ENCODE measurements around the gene EGR1.
"Not testable (repeated sequence)": the region's sequence is repeated elsewhere in the genome, so short reads cannot be mapped to it uniquely, and the experiment has no call there.

Gene EGR1

GRCh38 chr5:138471052-138471361 lies 5.7 kb downstream of the EGR1 start:
- TF ChIP-seq, protein P1, sequence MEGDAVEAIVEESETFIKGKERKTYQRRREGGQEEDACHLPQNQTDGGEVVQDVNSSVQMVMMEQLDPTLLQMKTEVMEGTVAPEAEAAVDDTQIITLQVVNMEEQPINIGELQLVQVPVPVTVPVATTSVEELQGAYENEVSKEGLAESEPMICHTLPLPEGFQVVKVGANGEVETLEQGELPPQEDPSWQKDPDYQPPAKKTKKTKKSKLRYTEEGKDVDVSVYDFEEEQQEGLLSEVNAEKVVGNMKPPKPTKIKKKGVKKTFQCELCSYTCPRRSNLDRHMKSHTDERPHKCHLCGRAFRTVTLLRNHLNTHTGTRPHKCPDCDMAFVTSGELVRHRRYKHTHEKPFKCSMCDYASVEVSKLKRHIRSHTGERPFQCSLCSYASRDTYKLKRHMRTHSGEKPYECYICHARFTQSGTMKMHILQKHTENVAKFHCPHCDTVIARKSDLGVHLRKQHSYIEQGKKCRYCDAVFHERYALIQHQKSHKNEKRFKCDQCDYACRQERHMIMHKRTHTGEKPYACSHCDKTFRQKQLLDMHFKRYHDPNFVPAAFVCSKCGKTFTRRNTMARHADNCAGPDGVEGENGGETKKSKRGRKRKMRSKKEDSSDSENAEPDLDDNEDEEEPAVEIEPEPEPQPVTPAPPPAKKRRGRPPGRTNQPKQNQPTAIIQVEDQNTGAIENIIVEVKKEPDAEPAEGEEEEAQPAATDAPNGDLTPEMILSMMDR (IDR thresholded peaks at IDR 0.05; ENCODE audit: insufficient read depth, missing control alignments): no peak
- FAIRE-seq: no peak
- no peak for DNase-seq (ENCODE audit: insufficient read length, low spot score)

DNA sequence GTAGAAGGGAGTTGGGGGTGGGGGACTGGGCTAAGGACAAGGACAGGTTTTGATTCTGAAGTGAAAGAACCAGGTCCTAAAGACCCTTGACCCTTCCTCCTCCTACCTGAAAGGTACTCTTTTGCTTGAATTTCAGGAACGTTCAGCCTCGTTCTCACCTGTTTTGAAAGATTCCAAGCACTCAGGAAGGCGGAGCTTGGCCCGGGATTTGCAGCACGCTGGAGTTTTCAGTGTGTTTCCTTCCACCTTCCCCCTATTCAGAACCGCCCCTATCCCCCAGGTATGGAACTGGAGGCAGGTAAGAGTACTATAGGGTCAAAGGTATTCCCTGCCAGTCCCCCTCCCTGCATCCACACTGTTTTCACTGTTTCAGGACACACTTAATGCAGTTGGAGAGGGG lies 7.1 kb downstream of the EGR1 start:
- FAIRE-seq (no peak), DNase-seq (ENCODE audit: insufficient read length, low spot score) (no peak)
- TF ChIP-seq, protein P1 (IDR thresholded peaks at IDR 0.05; ENCODE audit: insufficient read depth, missing control alignments): no peak

DNA sequence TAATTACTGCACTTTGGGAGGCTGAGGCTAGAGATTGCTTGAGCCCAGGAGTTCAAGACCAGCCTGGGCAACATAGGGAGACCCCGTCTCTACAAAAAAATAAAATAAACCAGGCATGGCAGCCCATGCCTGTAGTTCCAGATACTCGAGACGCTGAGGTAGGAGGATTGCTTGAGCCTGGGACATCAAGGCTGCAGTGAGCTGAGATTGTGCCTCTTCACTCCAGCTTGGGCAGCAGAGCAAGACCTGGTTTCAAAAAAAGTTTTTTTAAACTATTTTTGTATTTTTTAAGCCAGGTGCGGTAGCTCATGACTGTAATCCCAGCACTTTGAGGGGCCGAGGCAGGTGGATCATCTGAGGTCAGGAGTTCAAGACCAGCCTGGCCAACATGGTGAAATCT lies 7.9 kb downstream of the EGR1 start:
- not testable (repeated sequence) for DNase-seq (ENCODE audit: insufficient read length, low spot score); FAIRE-seq

GRCh38 chr5:138476918-138477317 lies 11.6 kb downstream of the EGR1 start:
- FAIRE-seq (no peak), DNase-seq (ENCODE audit: insufficient read length, low spot score) (no peak)
- TF ChIP-seq, protein P1 (IDR thresholded peaks at IDR 0.05; ENCODE audit: insufficient read depth, missing control alignments): no peak

- DNase-seq (ENCODE audit: insufficient read length, low spot score) (no peak), FAIRE-seq (no peak)
- TF ChIP-seq, protein P1 (IDR thresholded peaks at IDR 0.05; ENCODE audit: insufficient read depth, missing control alignments): no peak
Observed at GRCh38 chr5:138482638-138483037, 17.4 kb downstream of the EGR1 start.

DNA sequence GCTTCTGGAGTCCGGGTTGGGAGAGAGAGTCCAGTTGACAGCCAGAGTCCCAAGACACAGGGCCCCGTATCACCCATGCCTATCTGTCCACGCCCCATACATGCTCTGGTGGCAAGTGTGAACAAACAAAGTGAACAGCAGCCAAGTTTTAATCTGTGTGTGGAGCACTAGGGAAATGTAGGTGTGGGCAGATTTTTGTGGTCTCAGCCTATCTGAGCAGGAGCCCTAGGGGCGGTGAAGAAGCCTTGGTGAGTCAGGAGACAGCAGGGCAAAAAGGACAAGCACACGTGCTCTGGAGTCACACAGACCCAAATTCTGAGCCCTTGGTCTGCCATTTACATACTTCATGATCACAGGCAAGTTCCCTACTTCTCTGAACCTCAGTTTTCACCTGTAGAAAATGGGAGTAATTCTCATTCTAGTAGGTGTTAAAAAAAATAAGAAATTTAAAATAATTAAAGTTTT lies 23.2 kb downstream of the EGR1 start:
- TF ChIP-seq, protein P1 (IDR thresholded peaks at IDR 0.05; ENCODE audit: insufficient read depth, missing control alignments): no peak
- DNase-seq (ENCODE audit: insufficient read length, low spot score): no peak

GRCh38 chr5:138489683-138490061 lies 24.4 kb downstream of the EGR1 start:
- no peak for FAIRE-seq
- no peak for DNase-seq (ENCODE audit: insufficient read length, low spot score)
- TF ChIP-seq, protein P1 (IDR thresholded peaks at IDR 0.05; ENCODE audit: insufficient read depth, missing control alignments): no peak

More for the DNA sequence above, 23.2 kb downstream of the EGR1 start:
- no peak for FAIRE-seq

DNA sequence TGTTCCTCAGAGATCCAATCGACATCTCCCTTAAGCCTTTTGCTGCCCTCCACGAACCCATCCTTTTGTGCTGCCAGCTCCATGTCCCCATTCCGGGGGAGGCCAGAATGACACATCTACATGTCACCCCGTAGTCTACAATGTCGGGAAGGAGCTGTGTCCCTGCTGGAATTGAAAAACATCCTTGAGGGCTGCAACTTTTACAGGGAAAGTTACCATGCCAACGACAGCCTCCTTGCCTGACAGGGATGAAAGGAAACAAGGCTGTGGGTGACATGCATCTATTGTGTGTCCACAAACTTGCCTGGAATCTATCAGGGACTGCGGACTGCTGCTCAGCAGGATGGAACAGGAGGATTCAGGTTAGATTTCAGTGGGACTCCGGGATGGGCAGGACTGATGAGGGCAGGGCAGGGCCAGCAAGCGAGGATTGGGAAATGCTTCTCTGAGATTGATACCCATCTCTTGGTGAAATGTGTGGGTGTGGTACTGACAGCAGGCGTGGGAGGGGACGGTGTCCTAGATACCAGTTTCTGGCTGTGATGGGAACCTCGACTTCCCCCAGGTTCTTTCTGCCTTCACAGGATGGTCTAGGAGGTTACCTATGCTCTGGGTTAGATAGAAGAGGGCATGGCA lies 25.5 kb downstream of the EGR1 start:
- DNase-seq (ENCODE audit: insufficient read length, low spot score) (no peak), FAIRE-seq (no peak)
- TF ChIP-seq, protein P1 (IDR thresholded peaks at IDR 0.05; ENCODE audit: insufficient read depth, missing control alignments): no peak

All from D721Med (cell line).